Germinal center (tissue), 1 donor: ENCODE results near the gene ARHGEF17.
"Not testable (repeated sequence)": the region's sequence is repeated elsewhere in the genome, so short reads cannot be mapped to it uniquely, and the experiment has no call there.

Source experiments
- DNase-seq: peaks from one replicate; pipeline ENCODE4 v3.0.0; 2012; ENCODE audit warnings: mixed read lengths, low spot score

ARHGEF17 gene

GRCh38 chr11:73308003-73308960 lies at the start of gene ARHGEF17:
TSS of gene ARHGEF17 (plus strand) at chr11:73308276. CDS start at chr11:73308639, 363 bp downstream.
- DNase-seq, result peak; percentile 65

GRCh38 chr11:73259406-73260126 lies 48.5 kb upstream of the ARHGEF17 start:
- no peak for DNase-seq

- DNase-seq, result no peak
Observed at GRCh38 chr11:73260127-73260457, 48.0 kb upstream of the ARHGEF17 start.

GRCh38 chr11:73262851-73263495 lies 45.1 kb upstream of the ARHGEF17 start:
- DNase-seq, result no peak

- no peak for DNase-seq
Observed at GRCh38 chr11:73263640-73264039, 44.4 kb upstream of the ARHGEF17 start.

GRCh38 chr11:73265278-73265810 lies 42.7 kb upstream of the ARHGEF17 start:
- DNase-seq, result no peak

GRCh38 chr11:73265853-73266645 lies 42.0 kb upstream of the ARHGEF17 start:
- DNase-seq, result no peak

GRCh38 chr11:73266646-73267020 lies 41.4 kb upstream of the ARHGEF17 start:
- DNase-seq, result no peak

GRCh38 chr11:73267122-73267846 lies 40.8 kb upstream of the ARHGEF17 start:
- DNase-seq, result no peak

- no peak for DNase-seq
Observed at GRCh38 chr11:73267906-73268540, 40.1 kb upstream of the ARHGEF17 start.

GRCh38 chr11:73268671-73269271 lies 39.3 kb upstream of the ARHGEF17 start:
- no peak for DNase-seq

GRCh38 chr11:73269459-73270015 lies 38.5 kb upstream of the ARHGEF17 start:
- DNase-seq, result no peak

GRCh38 chr11:73270016-73270854 lies 37.8 kb upstream of the ARHGEF17 start:
- no peak for DNase-seq

GRCh38 chr11:73270855-73271477 lies 37.1 kb upstream of the ARHGEF17 start:
- DNase-seq, result no peak

- DNase-seq, result not testable (repeated sequence)
Observed at GRCh38 chr11:73271478-73271865, 36.6 kb upstream of the ARHGEF17 start.

- DNase-seq, result no peak
Observed at GRCh38 chr11:73271936-73272679, 36.0 kb upstream of the ARHGEF17 start, which contains the start of gene P2RY6. TSS of gene P2RY6 (plus strand) at chr11:73272338. CDS start at chr11:73296519, 24,181 bp downstream.

GRCh38 chr11:73272680-73273038 lies 35.4 kb upstream of the ARHGEF17 start:
- no peak for DNase-seq
